GM11168 (cell line): ENCODE measurements around the gene CBLN3.
"Not testable (repeated sequence)": the region's sequence is repeated elsewhere in the genome, so short reads cannot be mapped to it uniquely, and the experiment has no call there.

ENCODE experiments used
- in situ Hi-C: fragments of 300-500 bp; cut with MboI; formaldehyde crosslinking; loops from one replicate; pipeline ENCODE4 v1.12.0; 2022; ENCODE audit warnings: low sequenced_read_pairs; ENCODE audit not compliant: unreplicated experiment

Gene CBLN3

GRCh38 chr14:24388474-24389179 is 40.8 kb downstream of the CBLN3 start:
- in situ Hi-C loops: no loop called here

GRCh38 chr14:24387579-24387978 is 41.9 kb downstream of the CBLN3 start:
- in situ Hi-C loops: not testable (repeated sequence)

GRCh38 chr14:24387009-24387345 is 42.5 kb downstream of the CBLN3 start:
- in situ Hi-C loops: no loop called here

- in situ Hi-C loops: no loop called here
Measured at GRCh38 chr14:24385524-24385923, 43.9 kb downstream of the CBLN3 start.

- in situ Hi-C loops: no loop called here
Measured at GRCh38 chr14:24384169-24384568, 45.3 kb downstream of the CBLN3 start.

GRCh38 chr14:24382064-24382371 is 47.5 kb downstream of the CBLN3 start:
- in situ Hi-C loops: no loop called here

GRCh38 chr14:24381363-24382063 is 48.0 kb downstream of the CBLN3 start:
- in situ Hi-C loops: no loop called here

- in situ Hi-C loops: no loop called here
Measured at GRCh38 chr14:24379907-24380730, 49.3 kb downstream of the CBLN3 start.

GRCh38 chr14:24378981-24379906 is 50.2 kb downstream of the CBLN3 start:
- in situ Hi-C loops: no loop called here

GRCh38 chr14:24378327-24378726 is 51.1 kb downstream of the CBLN3 start:
- in situ Hi-C loops: no loop called here

GRCh38 chr14:24377657-24378056 is 51.8 kb downstream of the CBLN3 start:
- in situ Hi-C loops: no loop called here

- in situ Hi-C loops: no loop called here
Measured at GRCh38 chr14:24377126-24377525, 52.3 kb downstream of the CBLN3 start.
